HCT116 (cell line): ENCODE results near the gene SNX20. TPM values are rescaled to one million over a fixed set of nuclear protein-coding genes. Genes with fewer than 3 reads are reported as not detected.

ENCODE experiments used
- ATAC-seq: fragments of 200-7000 bp; cut with Tn5 transposase; 2 replicates; pipeline ENCODE4 v1.9.1; 2020; ENCODE audit warnings: mild to moderate bottlenecking, moderate library complexity
- BruUV-seq: library from RNA; stranded (reverse); fragments of 400-500 nt; replicated peaks from 2 replicates; lab custom pipeline; 2021; lab: Mats Ljungman, UMichigan
- CTCF ChIA-PET: fragments of 300-600 bp; sonication (Branson Sonifier 250); formaldehyde crosslinking; loops from one replicate; lab custom pipeline; 2021; ENCODE audit warnings: antibody characterized with exemption; lab: Charles Lee
- POLR2A ChIA-PET: fragments of 300-600, 350-600 bp; sonication (Branson Sonifier 250); formaldehyde crosslinking; loops from one replicate; lab custom pipeline; 2021; ENCODE audit warnings: antibody characterized with exemption; lab: Charles Lee
- RAD21 ChIA-PET, 2 experiments: fragments of 300-600 bp; sonication (Branson Sonifier 250); formaldehyde crosslinking; loops; one replicate each; lab custom pipeline; 2023; ENCODE audit warnings: low total read pairs in 2 of 2; ENCODE audit not compliant: uncharacterized antibody in 2 of 2, unreplicated experiment in 2 of 2, low non-redundant PET in 1 of 2; lab: Charles Lee
- DNase-seq: peaks from one replicate; pipeline ENCODE4 v3.0.0-alpha.2; 2010; ENCODE audit warnings: low read depth, low spot score
- H2AFZ ChIP-seq: fragments of 200-600 bp; shearing (Covaris generic), sonication (generic); 2 replicates; pipeline ENCODE4 v1.6.1; 2017; ENCODE audit warnings: low read depth, mixed run types, mixed read lengths, antibody characterized with exemption, low read length; ENCODE audit not compliant: poor library complexity, severe bottlenecking
- H3K27ac ChIP-seq: 2 replicates; pipeline ENCODE4 v1.5.1; 2012; ENCODE audit warnings: low read depth, low read length
- H3K27me3 ChIP-seq: fragments of 200-600 bp; sonication (generic); 2 replicates; pipeline ENCODE4 v1.6.1; 2016; ENCODE audit warnings: mixed run types, low read length, mixed read lengths; ENCODE audit not compliant: insufficient read depth
- H3K36me3 ChIP-seq, 2 experiments: fragments of 200-500 bp in 1 of 2; fragments of 200-600 bp in 1 of 2; sonication (Bioruptor generic) in 1 of 2; sonication (generic) in 1 of 2; 2 replicates each; pipeline versions ENCODE4 v1.5.1 to v1.6.1; 2014 to 2016; ENCODE audit warnings: low read length in 2 of 2, inconsistent platforms in 1 of 2, mixed read lengths in 1 of 2, mixed run types in 1 of 2; ENCODE audit not compliant: insufficient read depth in 2 of 2, control insufficient read depth in 1 of 2
- H3K4me1 ChIP-seq, 2 experiments: fragments of 200-600 bp in 1 of 2; sonication (generic) in 1 of 2; 2 replicates each; pipeline versions ENCODE4 v1.5.1 to v1.6.1; 2012 to 2017; ENCODE audit warnings: low read length in 2 of 2, inconsistent platforms in 1 of 2, mild to moderate bottlenecking in 1 of 2, mixed read lengths in 1 of 2, mixed run types in 1 of 2, moderate library complexity in 1 of 2; ENCODE audit not compliant: insufficient read depth in 2 of 2, control insufficient read depth in 1 of 2
- H3K4me2 ChIP-seq: fragments of 200-600 bp; sonication (generic); 2 replicates; pipeline ENCODE4 v1.6.1; 2017; ENCODE audit warnings: mixed run types, low read length, mixed read lengths
- H3K4me3 ChIP-seq, 2 experiments: fragments of 200-600 bp in 1 of 2; sonication (generic) in 1 of 2; replicated peaks in 1 of 2; 2 replicates each; pipeline ENCODE4 v1.5.1; 2011 to 2016; ENCODE audit warnings: low read length in 2 of 2, control low read depth in 1 of 2, low read depth in 1 of 2, mild to moderate bottlenecking in 1 of 2, mixed read lengths in 1 of 2, mixed run types in 1 of 2
- H3K79me2 ChIP-seq: fragments of 200-600 bp; sonication (generic); 2 replicates; pipeline ENCODE4 v1.6.1; 2017; ENCODE audit warnings: mild to moderate bottlenecking, mixed run types, low read length, moderate library complexity, mixed read lengths; ENCODE audit not compliant: insufficient read depth
- H3K9ac ChIP-seq: fragments of 200-600 bp; sonication (generic); 2 replicates; pipeline ENCODE4 v1.6.1; 2016; ENCODE audit warnings: low read length, mixed read lengths
- H3K9me2 ChIP-seq: fragments of 200-600 bp; sonication (generic), shearing (Covaris generic); 2 replicates; pipeline ENCODE4 v1.6.1; 2017; ENCODE audit warnings: mixed run types, mild to moderate bottlenecking, moderate library complexity; ENCODE audit not compliant: insufficient read depth
- H3K9me3 ChIP-seq, 2 experiments: fragments of 200-500 bp in 1 of 2; fragments of 200-600 bp in 1 of 2; sonication (Bioruptor generic) in 1 of 2; sonication (generic) in 1 of 2; 2 replicates each; pipeline ENCODE4 v1.6.1; 2014 to 2017; ENCODE audit warnings: low read length in 2 of 2, mixed read lengths in 2 of 2, inconsistent platforms in 1 of 2, low read depth in 1 of 2, mild to moderate bottlenecking in 1 of 2, mixed run types in 1 of 2, moderate library complexity in 1 of 2; ENCODE audit not compliant: control insufficient read depth in 1 of 2, insufficient read depth in 1 of 2
- H4K20me1 ChIP-seq: fragments of 200-600 bp; sonication (generic), shearing (Covaris generic); 2 replicates; pipeline ENCODE4 v1.6.1; 2017; ENCODE audit warnings: mixed run types, mild to moderate bottlenecking, moderate library complexity; ENCODE audit not compliant: insufficient read depth
- CBX3 ChIP-seq: IDR thresholded peaks from 2 replicates; pipeline ENCODE4 v1.6.1; 2012; ENCODE audit warnings: low read depth
- CEBPB ChIP-seq: IDR thresholded peaks from 2 replicates; pipeline ENCODE4 v1.6.1; 2012; ENCODE audit warnings: low read depth
- EGR1 ChIP-seq: IDR thresholded peaks from 2 replicates; pipeline ENCODE4 v1.6.1; 2012; ENCODE audit warnings: low read depth
- EZH2phosphoT487 ChIP-seq: fragments of 200-600 bp; IDR thresholded peaks from 2 replicates; pipeline ENCODE4 v1.6.1; 2018; ENCODE audit warnings: antibody characterized with exemption, borderline replicate concordance
- JUND ChIP-seq: IDR thresholded peaks from 2 replicates; pipeline ENCODE4 v1.6.1; 2012
- POLR2AphosphoS5 ChIP-seq: IDR thresholded peaks from 2 replicates; pipeline ENCODE4 v1.6.1; 2011; ENCODE audit warnings: mild to moderate bottlenecking, low read depth, low read length, moderate library complexity
- RAD21 ChIP-seq: IDR thresholded peaks from 2 replicates; pipeline ENCODE4 v1.6.1; 2012; ENCODE audit warnings: low read depth, mild to moderate bottlenecking
- SRF ChIP-seq: IDR thresholded peaks from 2 replicates; pipeline ENCODE4 v1.6.1; 2012; ENCODE audit warnings: low read depth
- TCF7L2 ChIP-seq: IDR thresholded peaks from 2 replicates; pipeline ENCODE4 v1.7.0; 2011; ENCODE audit warnings: borderline replicate concordance, inconsistent platforms; ENCODE audit not compliant: insufficient read depth, insufficient read length; ENCODE audit errors: extremely low read depth
- YY1 ChIP-seq: IDR thresholded peaks from 2 replicates; pipeline ENCODE4 v1.6.1; 2011; ENCODE audit warnings: low read length, low read depth, moderate library complexity, mild to moderate bottlenecking; ENCODE audit not compliant: insufficient replicate concordance; ENCODE audit errors: extremely low read depth
- ZFX ChIP-seq: fragments of 450-650 bp; IDR thresholded peaks from 2 replicates; pipeline ENCODE4 v1.6.1; 2017
- ZNF274 ChIP-seq: fragments of 200-500 bp; sonication (Bioruptor generic); IDR thresholded peaks from 2 replicates; pipeline ENCODE4 v1.6.1; 2014; ENCODE audit warnings: mild to moderate bottlenecking, low read depth, low read length, inconsistent platforms
- intact Hi-C: fragments of 100-400 bp; cut with micrococcal nuclease; formaldehyde crosslinking; loops from 2 replicates; pipeline ENCODE4 v1.10.0; 2022
- total RNA-seq: library from RNA; stranded (reverse); gene quantifications from one replicate; pipeline ENCODE4 v1.2.1, GENCODE V29; 2021; ENCODE audit not compliant: unreplicated experiment
- TF ChIP-seq, protein P1 (sequence below): IDR thresholded peaks from 2 replicates; pipeline ENCODE4 v1.6.1; 2011; ENCODE audit warnings: mild to moderate bottlenecking, low read length, moderate library complexity; ENCODE audit not compliant: insufficient replicate concordance; ENCODE audit errors: extremely low read depth

The SNX20 gene
- total RNA-seq, 1 experiment from 2014 or later = 0.07 TPM

DNA sequence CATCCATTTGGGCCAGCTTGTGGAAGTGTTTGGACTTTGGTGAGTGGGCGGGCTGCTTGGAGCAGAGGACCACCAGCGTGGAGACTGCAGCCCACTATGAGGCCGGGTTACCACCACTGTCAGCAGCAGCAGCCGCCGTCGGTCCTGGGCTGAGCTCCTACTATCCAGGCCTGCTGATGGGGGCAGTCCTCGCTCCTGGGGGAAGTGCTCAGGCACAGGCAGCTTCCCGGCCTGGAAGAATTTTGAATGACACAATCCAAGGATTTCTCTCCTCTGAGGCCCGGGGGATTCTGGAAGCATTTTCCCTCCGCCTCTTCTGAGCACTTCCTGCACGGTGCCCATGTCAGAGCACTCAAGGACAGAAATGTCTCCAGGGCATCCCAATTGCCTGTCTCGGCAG, 7.0 kb upstream of the SNX20 start:
- POLR2A ChIA-PET = no interaction called here

More for the DNA sequence above, 7.0 kb upstream of the SNX20 start:
- no peaks in the 10 kb centered on the region for H3K27me3 ChIP-seq
- no peaks in the 10 kb centered on the region for H3K9me3 ChIP-seq
- DNase-seq (no peak), ATAC-seq (no peak)
- no peaks in the 10 kb centered on the region for H3K36me3 ChIP-seq
- H2AFZ ChIP-seq = no peak overlapping the region
- H3K9me2 ChIP-seq = no peaks in the 10 kb centered on the region
- no TSS peak for BruUV-seq
- no peak for TF ChIP-seq CEBPB
- no peak for TF ChIP-seq EGR1
- TF ChIP-seq POLR2AphosphoS5 = no peak
- no peak for TF ChIP-seq EZH2phosphoT487
- TF ChIP-seq JUND = no peak
- TF ChIP-seq, protein P1, sequence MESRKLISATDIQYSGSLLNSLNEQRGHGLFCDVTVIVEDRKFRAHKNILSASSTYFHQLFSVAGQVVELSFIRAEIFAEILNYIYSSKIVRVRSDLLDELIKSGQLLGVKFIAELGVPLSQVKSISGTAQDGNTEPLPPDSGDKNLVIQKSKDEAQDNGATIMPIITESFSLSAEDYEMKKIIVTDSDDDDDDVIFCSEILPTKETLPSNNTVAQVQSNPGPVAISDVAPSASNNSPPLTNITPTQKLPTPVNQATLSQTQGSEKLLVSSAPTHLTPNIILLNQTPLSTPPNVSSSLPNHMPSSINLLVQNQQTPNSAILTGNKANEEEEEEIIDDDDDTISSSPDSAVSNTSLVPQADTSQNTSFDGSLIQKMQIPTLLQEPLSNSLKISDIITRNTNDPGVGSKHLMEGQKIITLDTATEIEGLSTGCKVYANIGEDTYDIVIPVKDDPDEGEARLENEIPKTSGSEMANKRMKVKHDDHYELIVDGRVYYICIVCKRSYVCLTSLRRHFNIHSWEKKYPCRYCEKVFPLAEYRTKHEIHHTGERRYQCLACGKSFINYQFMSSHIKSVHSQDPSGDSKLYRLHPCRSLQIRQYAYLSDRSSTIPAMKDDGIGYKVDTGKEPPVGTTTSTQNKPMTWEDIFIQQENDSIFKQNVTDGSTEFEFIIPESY = no peak
- TF ChIP-seq CBX3 = no peak
- no peak for TF ChIP-seq SRF
- TF ChIP-seq YY1 = no peak
- no peak for TF ChIP-seq ZFX
- no peak for TF ChIP-seq RAD21
- TF ChIP-seq TCF7L2 = no peak
- TF ChIP-seq ZNF274 = no peak
- no peak overlapping the region for H3K9ac ChIP-seq
- no peak overlapping the region for H3K4me3 ChIP-seq
- no peak overlapping the region for H3K27ac ChIP-seq
- H3K79me2 ChIP-seq = no peaks in the 10 kb centered on the region
- H3K4me2 ChIP-seq = no peak overlapping the region
- ChIA-PET CTCF (no interaction called here), RAD21 (no interaction called here)
- H4K20me1 ChIP-seq = no peaks in the 10 kb centered on the region
- H3K4me1 ChIP-seq = peaks cover 0 to 5% of the 10 kb centered on the region in 2 experiments; a peak in 2 of 4 replicates
- intact Hi-C loops = no loop called here
